B cell (primary cell): ENCODE data around the gene TYSND1. TPM values are rescaled to one million over a fixed set of nuclear protein-coding genes. Genes with fewer than 3 reads are reported as not detected.

Experiments
- ATAC-seq: fragments of 200-7000 bp; cut with Tn5 transposase; one replicate; pipeline ENCODE4 v1.10.0; 2021; ENCODE audit warnings: low read depth, mild to moderate bottlenecking, moderate number of reproducible peaks, moderate library complexity
- CTCF ChIA-PET: fragments of 350-600 bp; sonication (Branson Sonifier 250); formaldehyde crosslinking; loops from one replicate; lab custom pipeline; 2021; ENCODE audit warnings: antibody characterized with exemption, inconsistent platforms; lab: Charles Lee
- POLR2A ChIA-PET: fragments of 350-600 bp; sonication (Branson Sonifier 250); formaldehyde crosslinking; loops from one replicate; lab custom pipeline; 2021; ENCODE audit warnings: antibody characterized with exemption; lab: Charles Lee
- DNase-seq: peaks from one replicate; pipeline ENCODE4 v3.0.0; 2013
- H2AFZ ChIP-seq: 2 replicates; pipeline ENCODE4 v1.6.1; 2012; ENCODE audit warnings: mild to moderate bottlenecking, low read depth, low read length; ENCODE audit not compliant: insufficient read depth, poor library complexity, severe bottlenecking
- H3K27ac ChIP-seq, 2 donors: 1 replicate in 1 of 2; 2 replicates in 1 of 2; pipeline ENCODE4 v1.5.1; 2012 to 2013; ENCODE audit warnings: low read length in 2 of 2, mild to moderate bottlenecking in 2 of 2, moderate library complexity in 1 of 2
- H3K27me3 ChIP-seq, 4 experiments: fragments of 200-600 bp in 1 of 4; sonication (generic) in 1 of 4; replicated peaks in 1 of 4; 1 replicate in 2 of 4; 2 replicates in 2 of 4; pipeline versions ENCODE4 v1.6.1 to v1.7.0; 2013 to 2016; ENCODE audit warnings: low read length in 3 of 4, mild to moderate bottlenecking in 2 of 4, mixed read lengths in 1 of 4, moderate library complexity in 1 of 4; ENCODE audit not compliant: insufficient read depth in 4 of 4, control insufficient read depth in 3 of 4; ENCODE audit errors: control extremely low read depth in 1 of 4
- H3K36me3 ChIP-seq, 2 experiments: replicated peaks in 1 of 2; 1 replicate in 1 of 2; 2 replicates in 1 of 2; pipeline versions ENCODE4 v1.6.1 to v1.7.1; 2013; ENCODE audit warnings: low read length in 1 of 2; ENCODE audit not compliant: insufficient read depth in 2 of 2, control insufficient read depth in 1 of 2; ENCODE audit errors: control extremely low read depth in 1 of 2, extremely low read depth in 1 of 2
- H3K4me1 ChIP-seq, 2 donors: fragments of 200-600 bp in 1 of 2; sonication (generic) in 1 of 2; 1 replicate in 1 of 2; 2 replicates in 1 of 2; pipeline versions ENCODE4 v1.5.1 to v1.6.1; 2013 to 2017; ENCODE audit warnings: low read length in 2 of 2; ENCODE audit not compliant: control insufficient read depth in 2 of 2, insufficient read depth in 2 of 2
- H3K4me2 ChIP-seq: replicated peaks from 2 replicates; pipeline ENCODE3; 2012; ENCODE audit warnings: mild to moderate bottlenecking, low read depth, low read length; ENCODE audit not compliant: poor library complexity, severe bottlenecking
- H3K4me3 ChIP-seq, 5 experiments: fragments of 200-600 bp in 1 of 5; sonication (generic) in 1 of 5; 1 replicate in 3 of 5; 2 replicates in 2 of 5; pipeline versions ENCODE4 v1.5.1 to v1.7.0; 2011 to 2016; ENCODE audit warnings: low read length in 4 of 5, mild to moderate bottlenecking in 4 of 5, low read depth in 2 of 5, control low read depth in 1 of 5, moderate library complexity in 1 of 5; ENCODE audit not compliant: insufficient read depth in 1 of 5; ENCODE audit errors: control extremely low read depth in 1 of 5, extremely low read depth in 1 of 5
- H3K79me2 ChIP-seq: fragments of 200-600 bp; sonication (generic); one replicate; pipeline ENCODE4 v1.6.0; 2016; ENCODE audit warnings: low read length; ENCODE audit not compliant: control insufficient read depth, insufficient read depth
- H3K9ac ChIP-seq: fragments of 200-600 bp; sonication (generic); 2 replicates; pipeline ENCODE4 v1.6.1; 2017; ENCODE audit warnings: mild to moderate bottlenecking, low read length, moderate library complexity
- H3K9me3 ChIP-seq, 3 donors: one replicate each; pipeline versions ENCODE4 v1.6.1 to v1.7.1; 2013; ENCODE audit warnings: low read length in 2 of 3; ENCODE audit not compliant: control insufficient read depth in 2 of 3, insufficient read depth in 1 of 3; ENCODE audit errors: control extremely low read depth in 1 of 3
- H4K20me1 ChIP-seq: 2 replicates; pipeline ENCODE4 v1.6.0; 2012; ENCODE audit warnings: mild to moderate bottlenecking, low read length; ENCODE audit not compliant: insufficient read depth, control insufficient read depth, poor library complexity, severe bottlenecking
- H3K27ac Mint-ChIP-seq: one replicate; pipeline ENCODE4 v1.8.0; 2021; ENCODE audit warnings: mixed read lengths
- H3K27me3 Mint-ChIP-seq: one replicate; pipeline ENCODE4 v1.8.0; 2021; ENCODE audit warnings: mixed read lengths
- H3K4me1 Mint-ChIP-seq: one replicate; pipeline ENCODE4 v1.8.0; 2021; ENCODE audit warnings: mixed read lengths
- H3K4me3 Mint-ChIP-seq: one replicate; pipeline ENCODE4 v1.8.0; 2021; ENCODE audit warnings: mixed read lengths
- H3K9me3 Mint-ChIP-seq: one replicate; pipeline ENCODE4 v1.8.0; 2022; ENCODE audit warnings: mixed read lengths; ENCODE audit not compliant: insufficient read depth
- CTCF ChIP-seq: fragments of 200-600 bp; IDR thresholded peaks from one replicate; pipeline ENCODE4 v1.8.0; 2022; ENCODE audit warnings: antibody characterized with exemption, mild to moderate bottlenecking
- EZH2 ChIP-seq: IDR thresholded peaks from 2 replicates; pipeline ENCODE4 v1.6.1; 2012; ENCODE audit warnings: borderline replicate concordance, low read depth, mild to moderate bottlenecking, moderate library complexity, low read length; ENCODE audit not compliant: insufficient read depth, poor library complexity, severe bottlenecking
- WGBS: methylation state at CpG from one replicate; pipeline ENCODE4 v1.1.5; 2013; ENCODE audit warnings: missing lambda C conversion rate; ENCODE audit not compliant: insufficient coverage; 5-methylcytosine and 5-hydroxymethylcytosine counted together
- intact Hi-C: fragments of 100-400 bp; cut with micrococcal nuclease; formaldehyde crosslinking; loops from one replicate; pipeline ENCODE4 v1.10.0; 2022
- polyA plus RNA-seq: library from polyadenylated mRNA; depleted of rRNA; stranded (reverse); fragments of >200 nt; gene quantifications from 2 replicates; pipeline ENCODE4 v1.2.3, GENCODE V29; 2012
- total RNA-seq, 2 donors: library from RNA; stranded (reverse); fragments of 120-200 nt in 1 of 2; gene quantifications; 1 replicate in 1 of 2; 2 replicates in 1 of 2; pipeline versions ENCODE4 v1.2.3 to v1.2.4, GENCODE V29; 2013 to 2022

The TYSND1 gene
- total and polyA plus RNA-seq, 2 donors (not counting 1 experiment from before 2014, with no cell fraction given), result 28.0 to 34.1 TPM

- Histone ChIP-seq H2AFZ (no peak overlapping the region), H3K9ac (no peak overlapping the region), H3K4me2 (no peak overlapping the region), H3K4me1 (no peaks in the 10 kb centered on the region), H3K9me3 (no peaks in the 10 kb centered on the region), H3K36me3 (no peaks in the 10 kb centered on the region), H4K20me1 (no peaks in the 10 kb centered on the region), H3K27me3 (no peaks in the 10 kb centered on the region), H3K4me3 (no peak overlapping the region), H3K79me2 (no peaks in the 10 kb centered on the region), H3K27ac (no peak overlapping the region)
- CTCF ChIA-PET, result no interaction called here
- H3K4me1 Mint-ChIP-seq, result no peaks in the 10 kb centered on the region
- POLR2A ChIA-PET, result no interaction called here
- ATAC-seq, result no peak
- no peak overlapping the region for H3K4me3 Mint-ChIP-seq
- 40% methylated on average over 2 of the region's 3 CpGs for WGBS
- H3K9me3 Mint-ChIP-seq, result no peaks in the 10 kb centered on the region
- H3K27me3 Mint-ChIP-seq, result peaks cover 6% of the 10 kb centered on the region
- DNase-seq, result no peak
- H3K27ac Mint-ChIP-seq, result no peak overlapping the region
- intact Hi-C loops, result no loop called here
- TF ChIP-seq CTCF (no peak), EZH2 (no peak)
Measured at GRCh38 chr10:70088308-70088698, 58.2 kb downstream of the TYSND1 start.

Other genes with a start within 250 kb of the TYSND1 start
- gene MACROH2A2, start 93.9 kb downstream of the TYSND1 start, total RNA-seq, result not detected in 2 replicates
- gene MACROH2A2, start 93.9 kb downstream of the TYSND1 start, polyA plus RNA-seq, result 0.07 TPM in 1 of 2 replicates, not detected in the other
- 8.1 and 9.3 TPM in 2 replicates for gene AIFM2, start 13.9 kb downstream of the TYSND1 start, total RNA-seq
- 5.6 and 6.2 TPM in 2 replicates for gene AIFM2, start 13.9 kb downstream of the TYSND1 start, polyA plus RNA-seq
- gene SAR1A, start 23.8 kb upstream of the TYSND1 start, total RNA-seq, result 62.1 and 68.8 TPM in 2 replicates
- gene SAR1A, start 23.8 kb upstream of the TYSND1 start, polyA plus RNA-seq, result 12.7 and 44.4 TPM in 2 replicates
- 39.4 and 40.6 TPM in 2 replicates for gene PPA1, start 86.7 kb upstream of the TYSND1 start, total RNA-seq
- 28.6 and 31.8 TPM in 2 replicates for gene PPA1, start 86.7 kb upstream of the TYSND1 start, polyA plus RNA-seq
- gene NPFFR1, start 137.3 kb upstream of the TYSND1 start, total RNA-seq, result not detected in 2 replicates
- not detected in 2 replicates for gene NPFFR1, start 137.3 kb upstream of the TYSND1 start, polyA plus RNA-seq
- 0.27 and 0.96 TPM in 2 replicates for gene LRRC20, start 235.9 kb upstream of the TYSND1 start, total RNA-seq
- 1.2 and 2.6 TPM in 2 replicates for gene LRRC20, start 235.9 kb upstream of the TYSND1 start, polyA plus RNA-seq